Progenitor cell of endocrine pancreas (in vitro differentiated cells): ENCODE measurements around the gene NACC2. TPM values are rescaled to one million over a fixed set of nuclear protein-coding genes. Genes with fewer than 3 reads are reported as not detected.

Experiments used
- DNase-seq: peaks from one replicate; pipeline ENCODE4 v3.0.0; 2021; ENCODE audit warnings: low spot score; ENCODE audit not compliant: unreplicated experiment
- H3K27ac Mint-ChIP-seq: 2 replicates; pipeline ENCODE4 v1.8.0; 2021; ENCODE audit warnings: mild to moderate bottlenecking, moderate library complexity, mixed read lengths
- H3K27me3 Mint-ChIP-seq: 2 replicates; pipeline ENCODE4 v1.8.0; 2021; ENCODE audit warnings: mixed read lengths
- H3K36me3 Mint-ChIP-seq: 2 replicates; pipeline ENCODE4 v1.8.0; 2022; ENCODE audit warnings: mixed read lengths; ENCODE audit not compliant: insufficient read depth
- H3K4me1 Mint-ChIP-seq: 2 replicates; pipeline ENCODE4 v1.8.0; 2021; ENCODE audit warnings: low read depth, mixed read lengths
- H3K4me3 Mint-ChIP-seq: 2 replicates; pipeline ENCODE4 v1.8.0; 2021; ENCODE audit warnings: low read depth, mild to moderate bottlenecking, moderate library complexity, mixed read lengths
- H3K9me3 Mint-ChIP-seq: 2 replicates; pipeline ENCODE4 v1.8.0; 2021; ENCODE audit warnings: low read depth, mixed read lengths
- CTCF ChIP-seq: fragments of 200-600 bp; sonication (generic); IDR thresholded peaks from one replicate; pipeline ENCODE4 v1.5.0; 2021; ENCODE audit warnings: antibody characterized with exemption, mild to moderate bottlenecking; ENCODE audit not compliant: unreplicated experiment
- total RNA-seq: library from RNA; stranded (reverse); gene quantifications from 2 replicates; pipeline ENCODE4 v1.2.1, GENCODE V29; 2021

Gene NACC2
- total RNA-seq, 1 donor from 2014 or later = 11.6 TPM

- no peak overlapping the region for H3K4me3 Mint-ChIP-seq
- no peaks in the 10 kb centered on the region for H3K9me3 Mint-ChIP-seq
- no peak for DNase-seq
- H3K27me3 Mint-ChIP-seq = no peaks in the 10 kb centered on the region
- peaks cover 7% of the 10 kb centered on the region for H3K36me3 Mint-ChIP-seq
- TF ChIP-seq CTCF = no peak
- peaks cover 2% of the 10 kb centered on the region for H3K4me1 Mint-ChIP-seq
- H3K27ac Mint-ChIP-seq = no peak overlapping the region
Measured at GRCh38 chr9:136026266-136026942, 68.7 kb downstream of the NACC2 start.

GRCh38 chr9:136025481-136025880 is 69.6 kb downstream of the NACC2 start:
- H3K27me3 Mint-ChIP-seq = no peaks in the 10 kb centered on the region
- TF ChIP-seq CTCF = no peak
- no peak for DNase-seq
- peaks cover 2% of the 10 kb centered on the region for H3K4me1 Mint-ChIP-seq
- H3K36me3 Mint-ChIP-seq = peaks cover 8% of the 10 kb centered on the region
- no peak overlapping the region for H3K4me3 Mint-ChIP-seq
- no peaks in the 10 kb centered on the region for H3K9me3 Mint-ChIP-seq
- H3K27ac Mint-ChIP-seq = peak overlapping the region; percentile 71

GRCh38 chr9:136024696-136025316 is 70.3 kb downstream of the NACC2 start:
- Mint-ChIP-seq H3K36me3 (peaks cover 8% of the 10 kb centered on the region), H3K4me1 (peaks cover 2% of the 10 kb centered on the region), H3K27ac (no peak overlapping the region), H3K4me3 (no peak overlapping the region), H3K27me3 (no peaks in the 10 kb centered on the region), H3K9me3 (no peaks in the 10 kb centered on the region)
- no peak for DNase-seq
- TF ChIP-seq CTCF = no peak

GRCh38 chr9:136024286-136024685 is 70.8 kb downstream of the NACC2 start:
- TF ChIP-seq CTCF = no peak
- Mint-ChIP-seq H3K36me3 (peaks cover 8% of the 10 kb centered on the region), H3K4me3 (no peak overlapping the region), H3K4me1 (peaks cover 2% of the 10 kb centered on the region), H3K9me3 (no peaks in the 10 kb centered on the region), H3K27me3 (no peaks in the 10 kb centered on the region), H3K27ac (peak overlapping the region; percentile 37)
- no peak for DNase-seq

GRCh38 chr9:136023410-136024225 is 71.5 kb downstream of the NACC2 start:
- no peak for TF ChIP-seq CTCF
- no peaks in the 10 kb centered on the region for H3K9me3 Mint-ChIP-seq
- H3K36me3 Mint-ChIP-seq = peaks cover 8% of the 10 kb centered on the region
- no peak for DNase-seq
- no peak overlapping the region for H3K4me3 Mint-ChIP-seq
- no peak overlapping the region for H3K27ac Mint-ChIP-seq
- peaks cover 2% of the 10 kb centered on the region for H3K4me1 Mint-ChIP-seq
- no peaks in the 10 kb centered on the region for H3K27me3 Mint-ChIP-seq
